Measurements from ENCODE around the gene PIM3. TPM values are rescaled to one million over a fixed set of nuclear protein-coding genes. Genes with fewer than 3 reads are reported as not detected.
A peak's percentile ranks its signal among the peaks of the same experiment; 100 is the strongest.

Gene PIM3
- total RNA-seq, 1 experiment from 2014 or later, result 58.2 TPM

GRCh38 chr22:49949914-49950292 lies 10.7 kb upstream of the PIM3 start:
- BruUV-seq (replicated peaks), result no TSS peak
- POLR2A ChIA-PET, result no interaction called here

GRCh38 chr22:49950396-49950994 lies 10.1 kb upstream of the PIM3 start:
- H3K4me1 ChIP-seq (ENCODE audit: control insufficient read depth, insufficient read depth, low read length), result peaks cover 72% of the 10 kb centered on the region
- no peaks in the 10 kb centered on the region for H3K9me3 ChIP-seq (ENCODE audit: control insufficient read depth, insufficient read depth, low read depth, low read length)
- H3K27me3 ChIP-seq (ENCODE audit: control insufficient read depth, insufficient read depth, low read length), result no peaks in the 10 kb centered on the region
- CTCF ChIA-PET, result no interaction called here
- ATAC-seq (no peak), DNase-seq (ENCODE audit: low read depth, low spot score) (no peak)
- intact Hi-C loops (cut with micrococcal nuclease; ENCODE audit: unreplicated experiment), result no loop called here
- no peaks in the 10 kb centered on the region for H3K36me3 ChIP-seq (ENCODE audit: control insufficient read depth, insufficient read depth, low read length)
- no peak overlapping the region for H3K4me3 ChIP-seq (ENCODE audit: low read depth in 2 of 2, low read length in 2 of 2)
- POLR2A ChIA-PET, result no interaction called here
- in situ Hi-C loops (cut with HindIII; ENCODE audit: low pct_unique_long_range_greater_than_20kb, low sequenced_read_pairs), result no loop called here
- peak overlapping the region; percentile 61; the same call in 1 of the 2 replicates for H3K27ac ChIP-seq (ENCODE audit: low read length)
- TF ChIP-seq POLR2AphosphoS5 (IDR thresholded peaks at IDR 0.05; ENCODE audit: low read depth, low read length) (no peak), TCF7L2 (IDR thresholded peaks at IDR 0.05; ENCODE audit: low read depth, low read length) (no peak), REST (IDR thresholded peaks at IDR 0.05; ENCODE audit: insufficient read depth in 1 of 2, low read depth in 2 of 2, low read length in 1 of 2) (no peak), SIN3A (IDR thresholded peaks at IDR 0.05; ENCODE audit: borderline replicate concordance, insufficient read depth, low read depth, low read length) (no peak)
- TF ChIP-seq, protein P1, sequence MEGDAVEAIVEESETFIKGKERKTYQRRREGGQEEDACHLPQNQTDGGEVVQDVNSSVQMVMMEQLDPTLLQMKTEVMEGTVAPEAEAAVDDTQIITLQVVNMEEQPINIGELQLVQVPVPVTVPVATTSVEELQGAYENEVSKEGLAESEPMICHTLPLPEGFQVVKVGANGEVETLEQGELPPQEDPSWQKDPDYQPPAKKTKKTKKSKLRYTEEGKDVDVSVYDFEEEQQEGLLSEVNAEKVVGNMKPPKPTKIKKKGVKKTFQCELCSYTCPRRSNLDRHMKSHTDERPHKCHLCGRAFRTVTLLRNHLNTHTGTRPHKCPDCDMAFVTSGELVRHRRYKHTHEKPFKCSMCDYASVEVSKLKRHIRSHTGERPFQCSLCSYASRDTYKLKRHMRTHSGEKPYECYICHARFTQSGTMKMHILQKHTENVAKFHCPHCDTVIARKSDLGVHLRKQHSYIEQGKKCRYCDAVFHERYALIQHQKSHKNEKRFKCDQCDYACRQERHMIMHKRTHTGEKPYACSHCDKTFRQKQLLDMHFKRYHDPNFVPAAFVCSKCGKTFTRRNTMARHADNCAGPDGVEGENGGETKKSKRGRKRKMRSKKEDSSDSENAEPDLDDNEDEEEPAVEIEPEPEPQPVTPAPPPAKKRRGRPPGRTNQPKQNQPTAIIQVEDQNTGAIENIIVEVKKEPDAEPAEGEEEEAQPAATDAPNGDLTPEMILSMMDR (IDR thresholded peaks at IDR 0.05), result no peak
- BruUV-seq (replicated peaks), result no TSS peak

More at GRCh38 chr22:49949914-49950292, 10.7 kb upstream of the PIM3 start:
- Histone ChIP-seq H3K27ac (ENCODE audit: low read length) (peak overlapping the region; percentile 51), H3K4me3 (ENCODE audit: low read depth in 2 of 2, low read length in 2 of 2) (no peak overlapping the region), H3K4me1 (ENCODE audit: control insufficient read depth, insufficient read depth, low read length) (peaks cover 68% of the 10 kb centered on the region), H3K36me3 (ENCODE audit: control insufficient read depth, insufficient read depth, low read length) (no peaks in the 10 kb centered on the region), H3K9me3 (ENCODE audit: control insufficient read depth, insufficient read depth, low read depth, low read length) (no peaks in the 10 kb centered on the region), H3K27me3 (ENCODE audit: control insufficient read depth, insufficient read depth, low read length) (no peaks in the 10 kb centered on the region)
- TF ChIP-seq POLR2AphosphoS5 (IDR thresholded peaks at IDR 0.05; ENCODE audit: low read depth, low read length) (no peak), SIN3A (IDR thresholded peaks at IDR 0.05; ENCODE audit: borderline replicate concordance, insufficient read depth, low read depth, low read length) (no peak), TCF7L2 (IDR thresholded peaks at IDR 0.05; ENCODE audit: low read depth, low read length) (no peak), REST (IDR thresholded peaks at IDR 0.05; ENCODE audit: insufficient read depth in 1 of 2, low read depth in 2 of 2, low read length in 1 of 2) (no peak)
- TF ChIP-seq, protein P1 (IDR thresholded peaks at IDR 0.05), result no peak
- DNase-seq (ENCODE audit: low read depth, low spot score), result no peak
- intact Hi-C loops (cut with micrococcal nuclease; ENCODE audit: unreplicated experiment), result no loop called here
- no peak for ATAC-seq
- in situ Hi-C loops (cut with HindIII; ENCODE audit: low pct_unique_long_range_greater_than_20kb, low sequenced_read_pairs), result no loop called here
- CTCF ChIA-PET, result no interaction called here
